ENCODE results near the gene LONP2. TPM values are rescaled to one million over a fixed set of nuclear protein-coding genes. Genes with fewer than 3 reads are reported as not detected.
A peak's percentile ranks its signal among the peaks of the same experiment; 100 is the strongest.

The LONP2 gene
- total RNA-seq, 1 donor = 56.8 TPM

DNA sequence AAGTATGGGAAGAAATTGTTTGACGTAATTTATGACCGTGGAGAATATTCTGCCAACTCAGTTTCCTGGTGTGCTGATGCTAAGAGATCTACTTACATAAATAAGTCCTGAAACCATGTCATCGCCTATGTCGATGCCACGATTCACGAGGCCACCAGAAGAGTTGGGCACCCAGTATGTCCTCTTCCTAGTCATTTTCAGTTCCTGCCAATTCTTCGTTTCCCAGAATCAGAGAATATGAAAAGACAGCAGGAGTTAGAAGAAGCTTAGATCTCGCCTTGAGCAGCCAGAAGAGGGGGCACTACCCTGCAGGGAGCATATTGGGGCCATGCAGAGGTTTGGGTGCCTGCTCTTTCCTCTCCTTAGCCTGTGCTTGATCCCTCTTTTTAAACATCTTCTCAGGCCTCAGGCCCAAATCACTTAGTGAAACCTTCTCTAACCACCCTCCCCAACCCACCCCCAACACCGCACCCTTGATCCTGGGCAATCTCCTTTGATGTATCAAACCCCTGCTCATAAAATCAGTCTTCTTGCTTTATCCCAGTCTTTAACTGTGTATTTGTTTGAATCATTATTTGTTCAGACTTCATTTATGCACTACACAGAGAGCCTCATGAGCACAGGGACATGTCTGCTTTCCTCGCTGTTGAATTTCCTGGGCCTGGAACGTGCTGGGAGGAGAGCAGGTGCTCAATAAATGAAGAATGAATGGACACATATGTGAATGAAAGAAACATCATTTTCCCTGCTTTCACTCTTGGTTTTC lies 12.2 kb upstream of the LONP2 start:
- no peak overlapping the region for H3K4me3 ChIP-seq (ENCODE audit: insufficient read depth, low read length)
- H2AFZ ChIP-seq (ENCODE audit: low read length) = peak overlapping the region; percentile 56

GRCh38 chr16:48232493-48233040 lies 11.5 kb upstream of the LONP2 start:
- Histone ChIP-seq H3K4me2 (ENCODE audit: insufficient read depth, low read length) (peak overlapping the region; percentile 43), H3K4me3 (ENCODE audit: insufficient read depth, low read length) (no peak overlapping the region), H3K9me3 (ENCODE audit: low read depth, low read length) (no peaks in the 10 kb centered on the region), H2AFZ (ENCODE audit: low read length) (peak overlapping the region; percentile 41), H3K4me1 (ENCODE audit: insufficient read depth, low read length) (peaks cover 3% of the 10 kb centered on the region), H4K20me1 (ENCODE audit: insufficient read depth, low read length) (no peaks in the 10 kb centered on the region), H3K79me2 (ENCODE audit: insufficient read depth, low read length) (no peaks in the 10 kb centered on the region), H3K27me3 (ENCODE audit: insufficient read depth, low read length) (no peaks in the 10 kb centered on the region), H3K27ac (ENCODE audit: low read depth, low read length) (no peak overlapping the region), H3K36me3 (ENCODE audit: insufficient read depth, low read length) (no peaks in the 10 kb centered on the region)
- no peak for DNase-seq (ENCODE audit: insufficient read length, low spot score, missing footprints)
- TF ChIP-seq CTCF (IDR thresholded peaks at IDR 0.05; ENCODE audit: extremely low read depth, low read depth, low read length) = no peak

More for the DNA sequence above, 12.2 kb upstream of the LONP2 start:
- Histone ChIP-seq H4K20me1 (ENCODE audit: insufficient read depth, low read length) (no peaks in the 10 kb centered on the region), H3K9me3 (ENCODE audit: low read depth, low read length) (no peaks in the 10 kb centered on the region), H3K27ac (ENCODE audit: low read depth, low read length) (no peak overlapping the region), H3K36me3 (ENCODE audit: insufficient read depth, low read length) (no peaks in the 10 kb centered on the region), H3K27me3 (ENCODE audit: insufficient read depth, low read length) (no peaks in the 10 kb centered on the region), H3K4me1 (ENCODE audit: insufficient read depth, low read length) (peaks cover 3% of the 10 kb centered on the region), H3K4me2 (ENCODE audit: insufficient read depth, low read length) (peak overlapping the region; percentile 43), H3K79me2 (ENCODE audit: insufficient read depth, low read length) (no peaks in the 10 kb centered on the region)
- DNase-seq (ENCODE audit: insufficient read length, low spot score, missing footprints) = no peak
- TF ChIP-seq CTCF (IDR thresholded peaks at IDR 0.05; ENCODE audit: extremely low read depth, low read depth, low read length) = peak; percentile 60

- DNase-seq (ENCODE audit: insufficient read length, low spot score, missing footprints) = no peak
- Histone ChIP-seq H2AFZ (ENCODE audit: low read length) (no peak overlapping the region), H3K4me2 (ENCODE audit: insufficient read depth, low read length) (no peak overlapping the region), H3K9me3 (ENCODE audit: low read depth, low read length) (no peaks in the 10 kb centered on the region), H3K4me3 (ENCODE audit: insufficient read depth, low read length) (no peak overlapping the region), H3K4me1 (ENCODE audit: insufficient read depth, low read length) (peaks cover 3% of the 10 kb centered on the region), H4K20me1 (ENCODE audit: insufficient read depth, low read length) (no peaks in the 10 kb centered on the region), H3K27ac (ENCODE audit: low read depth, low read length) (no peak overlapping the region), H3K79me2 (ENCODE audit: insufficient read depth, low read length) (no peaks in the 10 kb centered on the region), H3K27me3 (ENCODE audit: insufficient read depth, low read length) (no peaks in the 10 kb centered on the region), H3K36me3 (ENCODE audit: insufficient read depth, low read length) (no peaks in the 10 kb centered on the region)
- no peak for TF ChIP-seq CTCF (IDR thresholded peaks at IDR 0.05; ENCODE audit: extremely low read depth, low read depth, low read length)
Measured at GRCh38 chr16:48234630-48235029, 9.5 kb upstream of the LONP2 start.

- Histone ChIP-seq H4K20me1 (ENCODE audit: insufficient read depth, low read length) (no peaks in the 10 kb centered on the region), H3K27me3 (ENCODE audit: insufficient read depth, low read length) (no peaks in the 10 kb centered on the region), H3K9me3 (ENCODE audit: low read depth, low read length) (no peaks in the 10 kb centered on the region), H3K4me3 (ENCODE audit: insufficient read depth, low read length) (no peak overlapping the region), H2AFZ (ENCODE audit: low read length) (peak overlapping the region; percentile 57), H3K36me3 (ENCODE audit: insufficient read depth, low read length) (no peaks in the 10 kb centered on the region), H3K79me2 (ENCODE audit: insufficient read depth, low read length) (no peaks in the 10 kb centered on the region), H3K4me2 (ENCODE audit: insufficient read depth, low read length) (no peak overlapping the region), H3K4me1 (ENCODE audit: insufficient read depth, low read length) (peaks cover 3% of the 10 kb centered on the region), H3K27ac (ENCODE audit: low read depth, low read length) (no peak overlapping the region)
- TF ChIP-seq CTCF (IDR thresholded peaks at IDR 0.05; ENCODE audit: extremely low read depth, low read depth, low read length) = no peak
- no peak for DNase-seq (ENCODE audit: insufficient read length, low spot score, missing footprints)
Measured at GRCh38 chr16:48235058-48235555, 9.0 kb upstream of the LONP2 start.

Measured in osteoblast (primary cell).